GM18502 (cell line): ENCODE results near the gene ARID3A.
A peak's percentile ranks its signal among the peaks of the same experiment; 100 is the strongest.
"Not testable (repeated sequence)": the region's sequence is repeated elsewhere in the genome, so short reads cannot be mapped to it uniquely, and the experiment has no call there.

Source experiments
- ATAC-seq: cut with Tn5 transposase; IDR thresholded peaks from one replicate; pipeline ENCODE4 v1.9.1; 2021; ENCODE audit warnings: mild to moderate bottlenecking; ENCODE audit not compliant: unreplicated experiment, poor library complexity

The ARID3A gene

DNA sequence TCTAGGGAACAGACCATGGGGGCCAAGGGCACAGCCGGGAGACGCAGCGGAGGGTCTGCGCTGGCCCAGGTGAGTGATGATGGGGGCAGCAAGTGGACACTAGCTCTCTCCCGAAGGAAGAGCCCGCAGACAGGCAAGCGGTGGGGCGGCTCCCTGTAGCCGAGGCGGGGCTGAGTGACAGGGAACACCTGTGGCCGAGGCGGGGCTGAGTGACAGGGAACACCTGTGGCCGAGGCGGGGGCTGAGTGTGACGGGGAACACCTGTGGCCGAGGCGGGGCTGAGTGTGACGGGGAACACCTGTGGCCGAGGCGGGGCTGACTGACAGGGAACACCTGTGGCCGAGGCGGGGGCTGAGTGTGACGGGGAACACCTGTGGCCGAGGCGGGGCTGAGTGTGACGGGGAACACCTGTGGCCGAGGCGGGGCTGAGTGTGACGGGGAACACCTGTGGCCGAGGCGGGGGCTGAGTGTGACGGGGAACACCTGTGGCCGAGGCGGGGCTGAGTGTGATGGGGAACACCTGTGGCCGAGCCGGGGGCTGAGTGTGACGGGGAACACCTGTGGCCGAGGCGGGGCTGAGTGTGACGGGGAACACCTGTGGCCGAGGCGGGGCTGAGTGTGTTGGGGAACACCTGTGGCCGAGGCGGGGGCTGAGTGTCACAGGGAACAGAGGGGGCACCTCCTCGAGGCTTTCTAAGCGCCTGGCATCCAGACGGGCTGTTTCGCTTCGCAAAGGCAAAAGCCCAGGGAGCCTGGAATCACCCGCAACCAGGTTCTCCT lies 34.2 kb upstream of the ARID3A start:
- not testable (repeated sequence) for ATAC-seq

- ATAC-seq = peak; percentile 11
Observed at GRCh38 chr19:892243-892893, 33.5 kb upstream of the ARID3A start.

DNA sequence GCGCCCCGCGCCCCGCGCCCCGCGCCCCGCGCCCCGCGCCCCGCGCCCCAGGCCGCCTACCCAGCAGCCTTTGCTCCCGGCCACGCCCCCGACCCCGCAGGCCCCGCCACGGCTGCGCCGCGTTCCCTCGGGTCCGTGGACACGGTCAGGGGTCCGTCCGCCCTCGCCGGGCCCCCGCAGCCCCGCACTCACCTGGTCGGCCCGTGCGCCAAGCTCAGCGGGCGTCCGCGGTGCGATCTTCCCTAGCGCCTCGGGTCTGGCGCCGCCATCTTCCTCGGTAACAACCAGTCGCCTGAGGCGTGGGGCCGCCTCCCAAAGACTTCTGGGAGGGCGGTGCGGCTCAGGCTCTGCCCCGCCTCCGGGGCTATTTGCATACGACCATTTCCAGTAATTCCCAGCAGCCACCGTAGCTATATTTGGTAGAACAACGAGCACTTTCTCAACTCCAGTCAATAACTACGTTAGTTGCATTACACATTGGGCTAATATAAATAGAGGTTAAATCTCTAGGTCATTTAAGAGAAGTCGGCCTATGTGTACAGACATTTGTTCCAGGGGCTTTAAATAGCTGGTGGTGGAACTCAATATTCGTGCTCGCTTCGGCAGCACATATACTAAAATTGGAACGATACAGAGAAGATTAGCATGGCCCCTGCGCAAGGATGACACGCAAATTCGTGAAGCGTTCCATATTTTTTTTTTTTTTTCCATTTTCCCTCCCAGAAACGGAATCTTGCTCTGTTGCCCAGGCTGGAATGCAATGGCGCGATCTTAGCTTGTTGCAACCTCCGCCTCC lies 32.7 kb upstream of the ARID3A start, which contains the start of the genes MED16 and RNU6-9:
Gene MED16, minus strand, starts transcription at position 294 of the 796 bp plus-strand sequence. CDS start 2,056 bp downstream, outside the sequence.
Gene RNU6-9, plus strand, starts transcription at position 591 of the 796 bp plus-strand sequence.
- ATAC-seq = peak; percentile 82

DNA sequence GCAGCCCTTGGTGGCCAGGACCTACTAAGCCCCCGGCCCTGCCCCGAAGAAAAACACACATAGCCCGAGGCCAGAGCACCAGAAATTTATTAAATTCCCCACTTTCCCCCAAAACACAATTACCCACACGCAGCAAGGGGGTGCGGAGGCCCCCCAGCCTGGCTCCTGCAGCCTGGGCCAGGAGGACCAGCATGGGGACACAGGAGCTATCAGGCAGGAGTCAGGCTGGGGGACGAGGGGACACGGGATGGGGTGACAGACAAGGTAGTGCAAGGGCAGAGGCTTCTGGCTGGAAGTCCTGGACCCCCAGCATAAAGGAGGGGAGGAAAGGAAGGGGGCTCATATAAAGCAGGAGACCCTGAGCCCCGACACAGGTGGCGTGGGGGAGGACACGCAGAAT lies 29.4 kb upstream of the ARID3A start:
- no peak for ATAC-seq

DNA sequence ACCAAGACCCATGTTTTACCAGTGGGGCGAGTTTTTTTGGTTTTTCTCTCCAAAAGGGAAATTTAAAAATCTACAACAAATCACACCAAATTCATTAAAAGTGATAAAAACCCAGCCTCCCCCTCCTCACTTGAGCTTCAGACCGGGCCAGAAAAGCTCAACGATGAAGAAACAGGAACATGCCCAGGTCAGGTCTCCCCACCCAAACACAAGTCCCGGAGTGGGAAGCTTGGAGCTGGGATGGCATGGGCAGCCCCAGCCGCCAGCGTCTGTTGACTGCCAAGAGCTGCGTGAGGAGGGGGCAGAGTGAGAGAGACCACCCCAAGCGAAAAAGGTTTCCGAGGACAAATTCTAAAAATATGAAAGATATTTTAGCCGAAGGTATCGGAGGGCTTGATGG lies 28.8 kb upstream of the ARID3A start:
- no peak for ATAC-seq

DNA sequence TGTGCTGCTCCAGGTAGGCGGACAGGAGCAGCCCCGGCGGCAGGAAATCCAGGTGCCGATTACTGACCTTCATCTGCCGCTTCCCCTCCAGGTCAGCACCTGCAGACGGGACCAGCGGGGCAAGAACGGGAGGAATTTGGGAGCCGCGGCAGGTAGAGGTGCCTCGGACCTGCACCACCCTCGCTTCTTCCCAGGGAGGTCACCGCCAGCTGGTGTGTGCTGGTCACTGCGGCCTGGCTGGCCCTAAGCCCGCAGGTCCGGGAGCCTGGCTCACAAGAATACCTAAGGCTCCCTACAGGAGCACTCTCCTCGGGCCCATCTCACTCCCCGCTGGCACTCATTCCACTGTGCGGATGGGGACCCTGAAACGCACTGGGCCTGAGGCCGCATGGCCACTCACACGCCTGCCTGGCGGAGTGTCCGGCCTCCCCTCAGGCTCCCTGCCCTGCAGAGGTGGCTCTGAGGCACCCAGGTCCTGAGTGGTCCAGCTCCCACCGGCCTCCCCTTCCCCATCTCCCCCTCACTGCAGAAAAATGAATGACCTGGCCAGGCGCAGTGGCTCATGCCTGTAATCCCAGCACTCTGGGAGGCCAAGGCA lies 28.3 kb upstream of the ARID3A start:
- no peak for ATAC-seq

DNA sequence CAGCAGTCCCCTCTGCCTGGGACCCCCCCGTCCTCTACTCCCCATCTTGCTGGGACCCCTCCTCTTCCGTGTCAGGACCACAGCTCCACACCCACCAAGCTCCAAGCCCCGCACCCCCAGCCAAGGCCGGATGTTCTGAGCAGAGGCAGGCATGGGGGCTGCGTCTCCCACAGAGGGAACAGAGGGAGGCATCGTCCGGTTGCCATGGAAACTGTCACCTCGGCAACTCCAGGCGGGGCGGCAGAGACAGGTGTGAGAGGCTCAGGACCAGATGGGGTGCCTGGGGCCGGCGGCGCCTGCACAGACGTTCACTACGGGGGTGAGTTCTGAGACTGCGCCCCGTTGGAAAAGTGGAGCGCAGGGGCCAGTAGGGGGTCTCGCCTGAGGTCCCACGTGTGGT lies 27.2 kb upstream of the ARID3A start:
- no peak for ATAC-seq

GRCh38 chr19:899336-900042 lies 26.3 kb upstream of the ARID3A start:
- no peak for ATAC-seq

DNA sequence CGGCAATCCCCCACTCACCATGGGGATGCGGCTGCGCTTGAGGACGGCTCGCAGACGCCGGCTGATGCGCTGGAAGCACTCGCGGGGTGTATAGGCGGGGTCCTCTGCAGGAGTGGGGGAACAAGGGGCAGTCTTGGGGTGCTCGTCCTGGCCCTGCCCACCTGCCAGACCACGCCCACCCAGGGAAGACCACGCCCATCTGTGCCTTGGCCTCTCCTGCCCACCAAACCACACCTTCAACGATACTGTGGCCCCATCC lies 25.9 kb upstream of the ARID3A start:
- no peak for ATAC-seq

GRCh38 chr19:900302-901111 lies 25.3 kb upstream of the ARID3A start:
- no peak for ATAC-seq

GRCh38 chr19:901216-902092 lies 24.4 kb upstream of the ARID3A start:
- ATAC-seq = no peak

DNA sequence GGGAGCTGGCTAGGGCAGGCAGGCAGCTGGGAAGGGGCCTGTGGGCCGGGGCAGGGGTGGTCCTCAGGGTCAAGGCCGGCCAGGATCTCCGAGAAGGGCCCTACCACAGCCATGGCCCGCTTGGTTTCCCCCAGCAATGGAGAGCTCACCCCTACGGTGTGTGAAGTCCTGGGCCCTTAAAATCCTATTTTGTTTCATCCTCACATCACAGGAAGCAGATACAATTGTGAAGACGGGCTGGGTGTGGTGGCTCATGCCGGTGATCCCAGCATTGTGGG lies 23.8 kb upstream of the ARID3A start:
- ATAC-seq = no peak

GRCh38 chr19:902446-903226 lies 23.2 kb upstream of the ARID3A start:
- no peak for ATAC-seq

DNA sequence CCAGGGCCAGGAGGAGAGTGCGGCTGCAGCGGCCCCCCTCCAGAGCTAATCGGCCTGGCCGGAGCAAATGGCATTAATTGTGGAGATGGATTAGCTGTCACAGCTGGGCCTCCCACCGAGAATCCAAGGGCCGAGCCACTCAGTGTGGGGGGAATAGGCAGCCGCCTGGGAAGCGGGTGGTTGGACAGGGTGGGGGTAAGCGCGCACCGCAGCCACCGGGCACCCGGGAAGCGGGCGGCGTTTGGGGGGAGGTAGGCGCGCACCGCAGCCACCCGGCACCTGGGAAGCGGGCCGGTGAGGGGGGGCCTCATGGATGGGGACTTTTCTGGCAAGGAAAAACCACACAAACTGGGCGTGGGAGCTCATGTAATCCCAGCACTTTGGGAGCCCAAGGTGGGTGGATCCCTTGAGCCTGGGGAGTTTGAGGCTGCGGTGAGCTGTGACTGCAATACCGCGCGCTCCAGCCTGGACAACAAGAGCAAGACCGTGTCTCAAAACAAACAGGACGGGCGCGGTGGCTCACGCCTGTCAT lies 22.5 kb upstream of the ARID3A start:
- ATAC-seq = no peak

DNA sequence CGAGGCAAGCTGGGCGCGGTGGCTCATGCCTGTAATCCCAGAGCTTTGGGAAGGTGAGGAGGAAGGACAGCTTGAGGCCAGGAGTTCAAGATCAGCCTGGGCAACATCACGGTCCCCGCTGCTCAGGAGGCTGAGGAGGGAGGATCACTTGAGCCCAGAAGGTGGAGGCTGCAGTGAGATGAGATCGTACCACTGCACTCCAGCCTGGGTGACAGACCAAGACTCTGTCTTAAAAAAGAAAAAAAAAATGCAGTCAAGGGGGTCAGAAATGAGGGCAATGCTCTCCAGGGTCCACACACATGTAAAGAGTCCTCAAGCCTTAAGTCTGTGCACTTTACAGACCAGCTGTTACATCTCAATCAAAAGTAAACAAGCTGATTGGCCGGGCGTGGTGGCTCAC lies 21.3 kb upstream of the ARID3A start:
- no peak for ATAC-seq

GRCh38 chr19:906480-906879 lies 19.4 kb upstream of the ARID3A start:
- ATAC-seq = no peak

DNA sequence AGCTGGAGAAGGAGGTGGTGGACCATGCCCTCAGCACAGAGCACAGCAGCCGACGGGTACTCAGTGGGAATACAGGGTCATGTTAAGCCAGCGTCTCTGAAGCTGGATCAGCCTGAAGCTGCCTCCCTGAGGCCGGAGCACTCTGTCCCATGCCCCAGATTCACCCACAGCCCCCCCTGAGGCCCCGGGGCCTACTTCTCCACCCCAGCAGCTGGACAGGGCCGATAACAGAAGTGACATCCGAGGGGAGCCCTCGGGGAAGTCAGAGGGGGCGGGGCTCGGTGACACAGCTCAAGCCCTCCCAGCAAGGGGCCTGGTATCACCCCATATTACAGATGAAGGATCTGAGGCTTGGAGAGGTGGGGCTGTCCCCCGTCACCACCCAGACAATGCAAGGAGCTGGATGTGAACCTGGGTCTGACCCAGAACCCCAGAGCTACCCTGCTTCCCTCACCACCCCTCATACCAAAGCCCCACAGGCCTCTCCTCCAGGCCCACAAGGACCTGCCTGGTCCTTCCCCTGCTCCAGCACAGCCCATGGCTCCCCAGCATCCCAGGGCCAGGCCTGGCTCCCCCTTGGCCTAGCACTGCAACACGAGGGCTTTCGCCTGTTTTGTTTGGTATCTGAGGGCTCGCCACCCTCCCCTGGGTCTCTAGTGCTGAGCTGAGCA lies 18.5 kb upstream of the ARID3A start:
- no peak for ATAC-seq
